Measurements from ENCODE around the gene GPR161.
"Not testable (repeated sequence)": the region's sequence is repeated elsewhere in the genome, so short reads cannot be mapped to it uniquely, and the experiment has no call there.

GPR161 gene

DNA sequence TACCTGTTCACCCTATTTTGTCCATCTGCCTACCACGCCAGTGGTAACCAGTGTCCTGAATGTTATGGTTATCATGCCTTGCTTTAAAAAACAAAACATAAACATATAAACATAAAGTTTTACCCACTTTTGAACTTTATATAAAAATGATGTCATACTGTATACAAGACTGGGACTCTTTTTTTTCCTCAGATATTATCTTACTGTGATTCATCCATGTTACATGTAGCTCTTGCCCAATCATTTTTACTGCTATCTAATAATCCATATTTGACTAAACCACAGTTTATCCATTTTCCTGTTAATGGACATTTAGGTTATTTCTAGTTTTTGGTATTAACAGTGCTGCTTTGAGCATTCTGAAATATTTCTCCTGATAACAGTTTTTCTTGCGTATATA lies 78.8 kb downstream of the GPR161 start:
- no peak overlapping the region for H2AFZ ChIP-seq
- no peak overlapping the region for H3K4me2 ChIP-seq (ENCODE audit: low read length)
- no peaks in the 10 kb centered on the region for H3K27me3 ChIP-seq (ENCODE audit: control insufficient read depth, insufficient read depth, low read length)
- no peaks in the 10 kb centered on the region for H3K4me1 ChIP-seq
- H3K9me3 ChIP-seq (ENCODE audit: control insufficient read depth, low read length): no peaks in the 10 kb centered on the region
- H3K79me2 ChIP-seq: no peaks in the 10 kb centered on the region
- TF ChIP-seq, protein P1, sequence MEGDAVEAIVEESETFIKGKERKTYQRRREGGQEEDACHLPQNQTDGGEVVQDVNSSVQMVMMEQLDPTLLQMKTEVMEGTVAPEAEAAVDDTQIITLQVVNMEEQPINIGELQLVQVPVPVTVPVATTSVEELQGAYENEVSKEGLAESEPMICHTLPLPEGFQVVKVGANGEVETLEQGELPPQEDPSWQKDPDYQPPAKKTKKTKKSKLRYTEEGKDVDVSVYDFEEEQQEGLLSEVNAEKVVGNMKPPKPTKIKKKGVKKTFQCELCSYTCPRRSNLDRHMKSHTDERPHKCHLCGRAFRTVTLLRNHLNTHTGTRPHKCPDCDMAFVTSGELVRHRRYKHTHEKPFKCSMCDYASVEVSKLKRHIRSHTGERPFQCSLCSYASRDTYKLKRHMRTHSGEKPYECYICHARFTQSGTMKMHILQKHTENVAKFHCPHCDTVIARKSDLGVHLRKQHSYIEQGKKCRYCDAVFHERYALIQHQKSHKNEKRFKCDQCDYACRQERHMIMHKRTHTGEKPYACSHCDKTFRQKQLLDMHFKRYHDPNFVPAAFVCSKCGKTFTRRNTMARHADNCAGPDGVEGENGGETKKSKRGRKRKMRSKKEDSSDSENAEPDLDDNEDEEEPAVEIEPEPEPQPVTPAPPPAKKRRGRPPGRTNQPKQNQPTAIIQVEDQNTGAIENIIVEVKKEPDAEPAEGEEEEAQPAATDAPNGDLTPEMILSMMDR (IDR thresholded peaks at IDR 0.05): no peak
- H3K9ac ChIP-seq: no peak overlapping the region
- no peak overlapping the region for H3K27ac ChIP-seq
- no peak overlapping the region for H3K4me3 ChIP-seq (ENCODE audit: low read depth, low read length)
- H3K36me3 ChIP-seq (ENCODE audit: control insufficient read depth, insufficient read depth, low read length): no peaks in the 10 kb centered on the region

DNA sequence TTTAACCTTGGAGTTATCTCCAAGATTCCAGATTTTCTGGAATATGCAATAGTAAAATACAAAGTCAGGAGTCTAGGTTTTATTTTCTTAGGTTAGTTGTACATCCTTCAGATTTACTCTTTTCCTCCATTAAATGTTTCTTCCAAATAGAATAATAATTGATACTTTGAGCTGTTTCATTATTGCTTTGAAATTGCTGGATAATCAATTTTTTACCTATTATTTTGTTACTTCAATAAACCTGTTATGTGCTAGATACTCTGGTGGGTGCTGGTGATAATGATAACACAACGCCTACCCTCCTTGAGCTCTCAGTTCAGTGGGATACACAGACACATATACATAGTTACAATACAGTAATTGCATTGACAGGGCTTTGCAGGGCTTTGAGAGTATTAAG lies 79.4 kb downstream of the GPR161 start:
- no peaks in the 10 kb centered on the region for H3K4me1 ChIP-seq
- no peaks in the 10 kb centered on the region for H3K36me3 ChIP-seq (ENCODE audit: control insufficient read depth, insufficient read depth, low read length)
- no peak overlapping the region for H2AFZ ChIP-seq
- no peak overlapping the region for H3K4me2 ChIP-seq (ENCODE audit: low read length)
- no peak overlapping the region for H3K4me3 ChIP-seq (ENCODE audit: low read depth, low read length)
- no peaks in the 10 kb centered on the region for H3K27me3 ChIP-seq (ENCODE audit: control insufficient read depth, insufficient read depth, low read length)
- H3K9ac ChIP-seq: no peak overlapping the region
- H3K27ac ChIP-seq: no peak overlapping the region
- TF ChIP-seq, protein P1 (IDR thresholded peaks at IDR 0.05): no peak
- no peaks in the 10 kb centered on the region for H3K9me3 ChIP-seq (ENCODE audit: control insufficient read depth, low read length)
- no peaks in the 10 kb centered on the region for H3K79me2 ChIP-seq

DNA sequence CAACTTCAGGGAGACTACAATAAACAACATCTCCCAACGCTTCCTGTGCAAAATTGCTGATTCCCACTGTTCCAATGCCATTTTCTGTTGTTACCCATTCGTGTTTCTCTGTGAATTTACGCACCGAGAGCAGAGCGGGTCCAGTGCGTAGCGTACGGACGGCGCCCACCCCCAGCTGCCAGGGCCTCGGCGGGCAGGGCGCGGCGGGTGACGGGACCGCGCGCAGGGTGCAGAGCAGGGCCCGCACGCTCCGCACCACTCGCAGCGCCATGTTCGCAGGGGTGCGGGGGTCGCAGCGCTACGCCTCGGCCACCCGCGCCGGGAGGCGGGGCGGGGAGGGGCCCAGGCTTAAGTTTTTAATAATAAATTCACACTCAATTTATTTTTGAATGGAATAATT lies 80.6 kb downstream of the GPR161 start:
- not testable (repeated sequence) for H3K4me1 ChIP-seq; H3K79me2 ChIP-seq; H3K4me2 ChIP-seq (ENCODE audit: low read length); H3K9me3 ChIP-seq (ENCODE audit: control insufficient read depth, low read length); H3K9ac ChIP-seq; H3K4me3 ChIP-seq (ENCODE audit: low read depth, low read length); H2AFZ ChIP-seq; H3K27ac ChIP-seq; H3K36me3 ChIP-seq (ENCODE audit: control insufficient read depth, insufficient read depth, low read length); H3K27me3 ChIP-seq (ENCODE audit: control insufficient read depth, insufficient read depth, low read length)

DNA sequence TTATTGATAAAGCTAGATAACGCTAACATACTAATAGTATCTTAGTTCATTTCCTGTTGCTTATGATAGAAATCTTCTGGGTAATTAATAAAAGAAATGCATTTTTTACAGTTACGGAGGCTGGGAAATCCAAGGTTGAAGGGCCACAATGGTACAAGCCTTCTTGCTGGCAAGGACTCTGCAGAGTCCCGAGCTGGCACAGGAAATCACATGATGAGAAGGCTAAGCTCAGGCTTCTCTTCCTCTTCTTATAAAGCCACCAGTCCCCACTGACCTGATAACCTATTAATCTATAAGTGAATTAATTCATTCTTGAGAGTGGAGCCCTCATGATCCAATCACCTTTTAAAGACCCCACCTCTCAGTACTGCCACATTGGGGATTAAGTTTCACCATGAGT lies 82.6 kb downstream of the GPR161 start:
- Histone ChIP-seq H3K4me3 (ENCODE audit: low read depth, low read length) (no peak overlapping the region), H3K9me3 (ENCODE audit: control insufficient read depth, low read length) (no peaks in the 10 kb centered on the region), H3K4me1 (no peaks in the 10 kb centered on the region), H3K27me3 (ENCODE audit: control insufficient read depth, insufficient read depth, low read length) (no peaks in the 10 kb centered on the region), H3K79me2 (no peaks in the 10 kb centered on the region), H3K9ac (no peak overlapping the region), H3K4me2 (ENCODE audit: low read length) (no peak overlapping the region), H3K36me3 (ENCODE audit: control insufficient read depth, insufficient read depth, low read length) (no peaks in the 10 kb centered on the region), H2AFZ (no peak overlapping the region), H3K27ac (no peak overlapping the region)
- TF ChIP-seq, protein P1 (IDR thresholded peaks at IDR 0.05): no peak

DNA sequence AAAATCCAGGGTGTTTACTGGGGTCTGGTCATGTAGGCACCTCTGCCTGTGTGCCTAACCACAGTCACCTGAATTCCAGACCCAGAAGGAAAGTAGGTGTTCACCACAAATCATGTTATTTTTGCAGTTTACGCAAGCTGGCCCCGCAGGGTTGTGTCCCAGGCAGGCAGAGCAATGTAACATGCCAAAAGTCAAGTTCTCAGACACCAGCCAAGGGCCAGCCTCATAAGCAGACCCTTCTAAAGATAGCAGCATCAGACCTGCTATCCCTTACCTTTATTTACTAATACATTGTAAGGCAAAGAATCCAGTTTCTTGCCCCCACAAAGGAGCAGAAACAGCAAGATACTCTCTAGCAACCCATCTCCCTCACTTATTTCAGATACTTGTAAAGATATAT lies 83.0 kb downstream of the GPR161 start:
- Histone ChIP-seq H3K9me3 (ENCODE audit: control insufficient read depth, low read length) (no peaks in the 10 kb centered on the region), H3K9ac (no peak overlapping the region), H3K4me2 (ENCODE audit: low read length) (no peak overlapping the region), H2AFZ (no peak overlapping the region), H3K4me1 (no peaks in the 10 kb centered on the region), H3K79me2 (no peaks in the 10 kb centered on the region), H3K27me3 (ENCODE audit: control insufficient read depth, insufficient read depth, low read length) (no peaks in the 10 kb centered on the region), H3K27ac (no peak overlapping the region), H3K36me3 (ENCODE audit: control insufficient read depth, insufficient read depth, low read length) (no peaks in the 10 kb centered on the region), H3K4me3 (ENCODE audit: low read depth, low read length) (no peak overlapping the region)
- TF ChIP-seq, protein P1 (IDR thresholded peaks at IDR 0.05): no peak
